Right lung (tissue), 10 donors: ENCODE measurements around the gene ANGEL1. TPM values are rescaled to one million over a fixed set of nuclear protein-coding genes. Genes with fewer than 3 reads are reported as not detected.

ENCODE experiments used
- DNase-seq, 2 donors: peaks; one replicate each; pipeline ENCODE4 v3.0.0-alpha.2; 2013
- long read RNA-seq, 8 donors: transcript quantifications; one replicate each; lab custom pipeline, GENCODE V29; 2026
- polyA plus RNA-seq, 5 donors: library from polyadenylated mRNA; unstranded; fragments of 120-200 nt; gene quantifications; one replicate each; pipeline versions ENCODE4 v1.2.1 to v1.2.3, GENCODE V29; 2013; ENCODE audit warnings: inconsistent platforms in 1 of 5, low replicate concordance in 1 of 5; ENCODE audit not compliant: insufficient read length in 5 of 5, insufficient read depth in 1 of 5

The ANGEL1 gene, protein sequence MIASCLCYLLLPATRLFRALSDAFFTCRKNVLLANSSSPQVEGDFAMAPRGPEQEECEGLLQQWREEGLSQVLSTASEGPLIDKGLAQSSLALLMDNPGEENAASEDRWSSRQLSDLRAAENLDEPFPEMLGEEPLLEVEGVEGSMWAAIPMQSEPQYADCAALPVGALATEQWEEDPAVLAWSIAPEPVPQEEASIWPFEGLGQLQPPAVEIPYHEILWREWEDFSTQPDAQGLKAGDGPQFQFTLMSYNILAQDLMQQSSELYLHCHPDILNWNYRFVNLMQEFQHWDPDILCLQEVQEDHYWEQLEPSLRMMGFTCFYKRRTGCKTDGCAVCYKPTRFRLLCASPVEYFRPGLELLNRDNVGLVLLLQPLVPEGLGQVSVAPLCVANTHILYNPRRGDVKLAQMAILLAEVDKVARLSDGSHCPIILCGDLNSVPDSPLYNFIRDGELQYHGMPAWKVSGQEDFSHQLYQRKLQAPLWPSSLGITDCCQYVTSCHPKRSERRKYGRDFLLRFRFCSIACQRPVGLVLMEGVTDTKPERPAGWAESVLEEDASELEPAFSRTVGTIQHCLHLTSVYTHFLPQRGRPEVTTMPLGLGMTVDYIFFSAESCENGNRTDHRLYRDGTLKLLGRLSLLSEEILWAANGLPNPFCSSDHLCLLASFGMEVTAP
- 10 to 100 TPM; 32.7 to 49.7 (median 39.5) TPM for polyA plus RNA-seq
- long read RNA-seq, donor 1, full-length matches to known transcripts: 3 of 3 reads
- long read RNA-seq, donor 1, partial matches to known transcripts: 0 of 3 reads
- long read RNA-seq, donor 1, other reads (novel, unspliced or antisense): 0 of 3 reads
- long read RNA-seq, donor 2: 0 reads
- long read RNA-seq, donor 3, full-length matches to known transcripts: 1 of 1 reads
- long read RNA-seq, donor 3, partial matches to known transcripts: 0 of 1 reads
- long read RNA-seq, donor 3, other reads (novel, unspliced or antisense): 0 of 1 reads
- long read RNA-seq, donor 4, full-length matches to known transcripts: 1 of 1 reads
- long read RNA-seq, donor 4, partial matches to known transcripts: 0 of 1 reads
- long read RNA-seq, donor 4, other reads (novel, unspliced or antisense): 0 of 1 reads
- long read RNA-seq, donor 5, full-length matches to known transcripts: 3 of 3 reads
- long read RNA-seq, donor 5, partial matches to known transcripts: 0 of 3 reads
- long read RNA-seq, donor 5, other reads (novel, unspliced or antisense): 0 of 3 reads
- long read RNA-seq, donor 6, full-length matches to known transcripts: 6 of 6 reads
- long read RNA-seq, donor 6, partial matches to known transcripts: 0 of 6 reads
- long read RNA-seq, donor 6, other reads (novel, unspliced or antisense): 0 of 6 reads
- long read RNA-seq, donor 7, full-length matches to known transcripts: 5 of 5 reads
- long read RNA-seq, donor 7, partial matches to known transcripts: 0 of 5 reads
- long read RNA-seq, donor 7, other reads (novel, unspliced or antisense): 0 of 5 reads
- long read RNA-seq, donor 8: 0 reads

DNA sequence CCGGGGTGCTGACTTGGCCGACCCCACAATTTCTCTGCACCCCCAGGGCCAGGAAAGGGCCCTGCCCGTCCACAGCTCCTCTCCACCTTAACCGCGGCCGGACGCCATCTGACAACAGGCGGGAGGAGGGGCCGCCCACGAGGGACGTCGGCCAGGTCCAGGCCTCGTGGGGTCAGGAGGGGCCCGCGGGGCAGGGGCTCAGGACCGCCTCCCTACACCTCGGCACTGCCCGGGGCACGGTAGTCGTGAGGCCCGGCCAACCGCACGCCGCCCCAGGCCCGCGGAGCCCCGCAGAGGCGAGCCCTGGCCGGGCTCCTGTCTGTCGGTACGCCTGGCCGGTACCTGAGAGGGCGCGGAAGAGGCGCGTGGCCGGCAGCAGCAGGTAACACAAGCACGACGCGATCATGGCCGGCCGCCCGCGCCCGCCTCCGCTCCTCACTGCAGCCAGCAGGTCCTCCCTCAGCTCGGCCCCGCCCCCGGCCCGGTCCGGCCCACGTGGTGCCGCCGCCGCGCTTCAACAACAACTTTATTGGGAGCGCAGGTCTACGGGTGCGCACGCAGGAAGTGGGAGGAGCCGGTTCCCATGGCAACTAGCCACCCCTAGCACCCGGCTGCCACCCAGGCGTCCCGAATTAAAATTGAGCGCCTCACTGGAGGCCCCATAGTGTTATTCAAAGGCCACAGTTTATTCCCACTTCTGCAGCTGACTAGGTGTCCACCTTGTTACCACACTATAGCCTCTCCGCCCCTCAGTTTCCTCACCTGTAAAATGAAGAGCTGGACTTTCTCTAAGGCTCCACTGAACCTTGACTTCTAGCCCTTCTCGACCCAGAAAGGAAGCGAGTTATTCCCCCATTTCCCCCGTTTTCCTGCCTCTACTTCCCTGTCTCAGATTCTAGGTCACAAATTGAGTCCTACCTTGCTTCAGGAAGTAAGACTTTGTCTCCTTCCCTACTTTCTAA, at the start of gene ANGEL1:
TSS of gene ANGEL1 (minus strand) at position 461 of the 962 bp plus-strand sequence. CDS start at position 406, 55 bp downstream.
- DNase-seq: peak; percentile 91 to 93

DNA sequence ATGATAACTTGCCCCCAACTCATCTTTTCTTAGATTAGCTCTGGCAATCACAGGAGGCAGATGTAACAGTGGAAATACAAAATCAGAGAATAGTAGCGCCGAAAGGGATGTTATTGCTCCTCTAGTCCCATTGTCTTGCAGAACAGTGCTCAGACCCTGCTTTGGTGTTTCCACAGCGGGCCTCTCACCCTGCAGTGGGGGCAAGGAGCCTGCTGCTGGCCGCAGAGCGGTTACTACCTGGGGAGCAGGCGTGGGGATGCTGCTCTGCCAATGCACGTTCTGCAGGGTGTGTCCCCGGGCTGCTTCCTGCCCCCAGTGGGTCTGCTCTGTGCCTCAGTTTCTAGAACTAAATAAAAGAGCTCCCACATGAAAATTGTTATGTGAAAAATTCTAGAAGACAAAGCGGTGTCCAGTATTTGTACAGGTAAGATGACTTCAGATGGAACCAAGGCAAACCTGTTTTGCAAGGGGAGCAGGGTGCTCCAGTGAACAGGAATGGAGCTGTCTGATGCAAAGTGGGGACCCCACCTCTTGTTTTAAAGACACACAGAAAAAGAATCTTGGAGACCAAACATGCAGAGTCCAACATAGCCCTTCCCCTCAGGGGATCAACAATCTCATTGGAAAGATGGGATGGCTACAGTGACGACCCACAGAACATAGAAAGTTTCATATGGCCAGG, 49.0 kb upstream of the ANGEL1 start:
- no peak for DNase-seq

DNA sequence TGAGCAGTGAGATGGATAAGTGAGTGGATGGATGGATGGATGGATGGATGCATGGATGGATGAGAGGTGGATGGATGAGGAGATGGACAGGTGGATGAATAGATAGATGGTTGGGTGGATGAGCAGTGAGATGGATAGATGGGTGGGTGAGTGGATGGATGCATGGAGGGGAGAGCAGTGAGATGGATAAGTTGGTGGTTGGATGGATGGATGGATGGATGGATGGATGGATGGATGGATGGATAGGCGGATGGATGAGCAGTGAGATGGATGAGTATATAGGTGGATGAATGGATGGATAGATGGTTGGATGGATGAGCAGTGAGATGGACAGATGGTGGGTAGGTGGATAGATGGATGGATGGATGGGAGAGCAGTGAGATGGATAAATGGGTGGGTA, 44.1 kb upstream of the ANGEL1 start:
- no peak for DNase-seq

DNA sequence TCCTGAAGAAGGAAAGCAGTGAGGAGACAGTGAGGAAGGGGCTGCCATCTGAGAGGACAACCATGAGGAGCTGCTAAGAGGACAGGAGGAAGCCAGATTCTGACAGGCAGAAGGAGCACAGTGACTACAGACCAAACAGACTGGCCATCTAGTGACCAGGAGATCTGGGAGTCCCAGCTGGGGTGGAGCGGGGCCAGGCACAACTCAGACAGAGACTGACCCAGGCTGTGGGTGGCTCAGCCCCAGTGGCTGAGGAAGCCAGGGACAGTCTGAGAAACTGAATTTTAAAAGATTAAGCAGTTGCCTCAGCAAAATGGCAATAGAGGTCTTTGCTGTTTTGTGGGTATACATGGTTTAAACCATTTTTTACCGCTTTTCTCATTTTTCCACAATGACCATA, 42.4 kb upstream of the ANGEL1 start:
- DNase-seq: no peak

DNA sequence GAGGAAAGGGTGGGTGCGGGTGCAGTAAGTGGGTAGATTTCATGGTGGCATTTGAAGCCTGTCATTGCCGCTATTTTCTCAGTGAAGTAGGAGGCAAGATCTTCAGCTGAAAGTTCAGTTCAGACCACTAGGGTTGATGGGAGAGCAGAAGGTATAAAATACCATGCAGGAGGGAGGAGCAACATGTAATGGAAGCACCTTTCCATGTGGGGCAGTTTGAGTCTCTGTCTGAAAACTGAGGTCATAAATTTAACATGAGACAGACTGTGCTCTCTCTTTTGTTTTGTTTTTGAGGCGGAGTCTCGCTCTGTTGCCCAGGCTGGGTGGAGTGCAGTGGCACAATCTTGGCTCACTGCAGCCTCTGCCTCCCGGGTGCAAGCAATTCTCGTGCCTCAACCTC, 36.2 kb upstream of the ANGEL1 start:
- DNase-seq: no peak

DNA sequence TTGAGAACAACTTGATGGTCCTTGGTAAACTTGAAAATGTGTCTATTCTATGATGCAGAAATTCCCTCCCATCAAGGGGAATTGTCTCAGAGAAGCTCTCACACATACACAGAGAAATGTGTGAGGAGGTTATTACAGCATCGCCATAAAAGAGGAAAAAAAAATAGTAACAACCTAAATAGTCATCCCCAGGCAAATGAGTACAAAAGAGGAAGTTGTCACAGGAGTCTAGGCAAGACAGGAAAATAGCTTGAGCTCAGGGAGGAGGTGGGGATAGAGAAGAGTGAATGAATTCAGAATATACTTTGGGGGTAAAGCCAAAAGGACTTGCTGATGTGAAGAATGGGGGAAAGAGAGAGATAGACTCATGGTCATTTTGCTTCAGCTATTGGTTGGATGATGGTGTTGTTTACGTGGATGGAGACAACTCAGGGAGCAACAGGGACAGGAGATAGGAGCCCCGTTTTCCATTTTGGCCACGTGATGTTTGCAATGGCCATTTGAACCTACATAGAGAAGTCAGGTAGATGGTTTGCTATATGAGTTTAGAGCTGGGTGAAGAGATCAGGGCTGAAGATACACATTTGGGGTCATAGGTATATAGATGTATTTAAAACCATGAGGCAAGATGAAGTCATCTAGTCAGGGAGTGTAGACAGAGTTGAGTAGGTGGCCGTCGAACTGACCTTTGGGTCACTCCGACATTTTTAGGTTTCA, 33.8 kb upstream of the ANGEL1 start:
- DNase-seq: no peak

DNA sequence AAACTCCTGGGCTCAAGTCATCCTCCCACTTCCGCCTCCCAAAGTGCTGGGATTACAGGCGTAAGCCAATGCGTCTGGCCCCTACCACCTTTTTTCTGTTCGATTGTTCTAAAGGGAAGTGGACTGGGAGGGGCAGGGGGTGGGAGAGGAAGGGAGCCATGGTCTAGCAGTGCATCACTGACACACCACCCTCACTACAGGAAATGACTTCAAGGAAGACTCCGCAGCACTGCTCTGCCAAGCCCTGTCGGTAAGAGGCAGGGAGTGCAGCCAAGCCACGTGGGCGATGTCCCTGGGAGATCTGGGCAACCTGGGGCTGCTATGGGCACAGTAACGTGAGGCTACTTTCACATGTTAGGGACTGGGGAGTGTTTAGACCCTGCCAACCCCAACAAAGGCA, 31.5 kb upstream of the ANGEL1 start:
- DNase-seq: no peak

DNA sequence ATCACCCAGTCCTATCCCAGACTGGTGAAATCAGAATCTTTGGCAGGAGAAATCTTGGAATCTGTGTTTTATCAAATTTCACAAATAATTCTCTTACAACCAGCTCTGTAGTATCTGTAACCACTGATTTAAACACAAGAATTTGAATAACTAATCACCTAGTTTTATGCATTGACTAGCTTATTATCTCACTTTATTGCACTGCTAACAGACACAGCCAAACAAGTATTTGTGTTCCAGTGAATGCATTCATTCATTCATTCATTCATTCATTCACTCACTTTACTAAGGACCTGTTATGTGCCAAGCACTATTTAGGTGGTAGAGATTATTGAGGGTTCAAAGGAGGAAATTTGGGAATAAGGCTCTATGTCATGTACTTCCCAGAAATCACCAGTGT, 29.7 kb upstream of the ANGEL1 start:
- DNase-seq: no peak

DNA sequence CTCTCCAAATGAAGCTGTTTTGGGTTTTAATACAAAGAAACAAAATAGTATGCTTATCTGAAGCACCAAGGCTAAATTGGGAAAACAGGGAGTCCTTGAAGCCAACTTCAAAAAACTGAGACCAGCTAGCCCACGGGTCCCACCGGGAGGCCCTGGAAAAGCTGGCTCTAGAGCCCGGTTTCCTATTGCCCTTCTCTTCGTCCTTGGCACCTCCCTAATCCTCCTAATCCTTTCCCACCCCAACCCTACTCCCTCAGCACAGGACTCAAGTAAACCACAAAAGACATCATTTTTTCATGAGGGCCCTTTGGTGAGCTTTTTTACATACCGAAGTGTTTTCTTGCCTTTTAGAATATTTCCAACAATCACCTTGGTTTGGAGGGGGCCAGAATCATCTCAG, 24.8 kb upstream of the ANGEL1 start:
- no peak for DNase-seq

DNA sequence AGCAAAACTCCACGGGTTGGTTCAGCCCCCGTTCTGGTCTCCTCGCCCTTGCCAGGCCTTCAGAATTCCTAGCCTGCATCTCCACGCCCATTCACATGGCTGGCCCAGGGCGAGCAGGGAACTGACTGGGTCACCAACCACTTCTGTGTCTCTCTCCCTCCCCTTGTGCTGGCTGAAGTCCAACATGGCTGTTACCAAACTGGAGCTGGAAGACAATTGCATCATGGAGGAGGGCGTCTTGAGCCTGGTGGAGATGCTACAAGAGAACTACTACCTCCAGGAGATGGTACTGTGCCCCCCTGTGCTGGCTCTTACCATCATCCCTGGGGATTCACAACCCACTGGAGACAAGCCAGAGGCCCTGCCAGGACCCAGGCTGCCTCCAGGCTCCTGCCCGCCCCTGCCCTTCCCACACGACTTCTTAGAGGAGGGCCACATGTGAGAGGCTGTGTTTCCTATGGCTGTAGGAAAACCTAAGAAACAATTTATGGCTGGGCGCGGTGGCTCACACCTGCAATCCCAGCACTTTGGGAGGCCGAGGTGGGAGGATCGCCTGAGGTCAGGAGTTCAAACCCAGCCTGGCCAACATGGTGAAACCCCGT, 23.4 kb upstream of the ANGEL1 start:
- DNase-seq: no peak

DNA sequence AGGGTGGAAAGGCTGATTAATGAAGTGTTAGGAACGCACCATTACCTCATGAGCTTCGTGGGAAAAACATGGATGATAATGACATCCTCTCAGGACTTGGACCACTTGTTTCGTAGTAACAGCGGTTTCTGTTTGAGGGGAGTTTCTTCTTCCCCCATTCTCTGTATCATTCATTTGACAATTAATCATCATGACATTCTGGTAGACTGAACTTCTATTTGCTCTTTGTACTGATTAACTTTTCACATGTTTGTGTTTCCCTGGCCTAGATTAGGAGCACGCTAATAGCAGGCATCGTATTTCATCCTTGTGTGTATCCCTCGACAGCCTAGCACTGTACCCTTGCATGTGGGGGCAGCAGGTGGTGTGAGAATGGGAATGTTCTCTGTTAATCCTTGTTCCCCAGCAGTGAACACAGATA, 21.6 kb upstream of the ANGEL1 start:
- DNase-seq: no peak

DNA sequence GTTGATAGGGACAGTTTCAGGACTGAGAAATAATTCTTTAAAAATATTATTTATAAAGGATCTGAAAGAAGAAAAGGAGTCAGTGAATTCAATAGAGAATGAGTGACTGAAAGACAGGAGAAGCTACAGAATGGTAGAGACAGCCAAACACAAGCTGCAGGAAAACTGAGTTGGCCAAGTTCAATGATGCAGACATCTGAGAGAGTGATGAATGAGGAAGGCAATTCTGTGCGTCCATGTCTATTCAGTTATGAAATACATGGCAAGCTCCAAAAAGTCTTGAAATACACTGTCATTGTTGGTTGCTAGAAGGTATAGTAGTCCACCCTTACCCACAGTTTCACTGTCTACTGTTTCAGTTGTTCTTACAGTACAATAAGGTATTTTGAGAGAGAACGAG, 20.3 kb upstream of the ANGEL1 start:
- DNase-seq: no peak

DNA sequence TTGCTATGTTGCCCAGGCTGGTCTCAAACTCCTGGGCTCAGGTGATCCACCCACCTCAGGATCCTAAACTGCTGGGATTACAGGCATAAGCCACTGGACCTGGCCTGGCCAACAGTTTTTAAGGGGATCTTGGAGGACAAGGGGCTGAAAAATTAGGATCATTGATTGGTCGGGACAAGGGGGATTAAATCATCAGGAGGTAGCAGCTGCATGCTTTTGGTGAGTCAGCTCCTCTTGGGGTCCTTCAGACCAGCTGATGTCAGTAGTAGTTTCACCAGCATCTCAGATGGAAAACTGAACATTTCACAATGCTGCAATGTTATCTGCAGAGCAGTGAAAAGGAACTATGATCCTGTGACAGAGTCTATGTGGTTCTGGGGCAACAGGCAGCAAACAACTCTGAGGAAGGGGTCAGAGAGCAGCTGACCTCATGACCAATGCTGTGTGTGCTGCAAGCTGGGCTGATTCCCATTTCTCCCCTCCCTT, 19.9 kb upstream of the ANGEL1 start:
- no peak for DNase-seq

DNA sequence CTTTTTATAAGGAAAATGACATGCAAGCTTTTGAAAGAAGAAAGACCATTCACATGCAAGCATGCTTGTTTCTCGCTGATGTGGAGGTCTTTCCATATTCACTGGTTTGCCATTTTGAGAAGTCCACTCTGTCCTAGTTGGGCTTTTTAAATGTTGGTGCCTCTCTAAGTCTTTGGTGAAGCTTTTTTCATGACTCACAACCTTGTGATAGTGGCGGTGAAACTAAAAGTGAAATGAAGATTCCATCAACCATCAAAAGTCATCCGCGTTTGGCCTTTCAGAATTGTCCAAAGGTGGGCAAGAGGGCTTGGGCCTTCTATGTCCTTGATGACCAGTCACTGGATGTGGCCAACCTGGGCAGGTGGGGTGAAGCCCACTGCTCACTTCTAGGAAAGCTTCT, 17.9 kb upstream of the ANGEL1 start:
- DNase-seq: no peak

DNA sequence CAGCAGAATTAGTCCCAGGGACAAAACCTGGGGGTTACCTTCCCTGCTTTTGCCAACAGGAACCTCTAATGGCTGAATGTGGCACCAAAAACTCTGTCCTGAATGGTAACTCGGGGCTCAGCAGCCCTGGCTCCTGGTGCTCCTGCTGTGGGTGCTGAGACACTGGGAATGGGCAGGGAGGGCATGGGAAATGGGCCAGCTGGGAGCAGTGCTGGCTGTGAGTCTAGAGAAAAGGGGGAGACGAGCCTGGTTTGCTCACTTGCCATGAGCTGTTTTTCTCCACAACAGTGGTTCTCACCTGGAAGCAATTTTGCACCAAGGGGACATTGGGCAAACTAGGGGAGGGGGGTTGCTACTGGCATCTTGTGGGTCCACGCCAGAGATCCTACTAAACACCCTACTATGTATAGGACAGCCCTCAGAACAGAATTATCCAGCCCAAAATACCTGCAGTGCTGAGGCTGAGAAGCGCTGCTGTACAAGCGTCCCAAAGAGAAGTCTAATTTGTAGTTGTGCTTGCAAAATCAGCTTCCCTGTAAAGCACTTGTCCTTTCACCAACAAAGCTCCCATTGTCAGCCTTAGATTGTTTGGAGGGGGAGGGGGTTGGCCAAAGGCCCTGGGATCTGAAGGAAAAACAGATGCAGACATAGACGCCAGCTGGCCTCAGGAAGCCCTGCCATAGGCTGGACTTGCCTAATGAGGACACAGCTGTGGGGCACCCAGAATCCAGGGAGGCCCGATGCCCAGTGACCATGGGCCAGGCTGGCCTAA, 17.2 kb upstream of the ANGEL1 start:
- no peak for DNase-seq

DNA sequence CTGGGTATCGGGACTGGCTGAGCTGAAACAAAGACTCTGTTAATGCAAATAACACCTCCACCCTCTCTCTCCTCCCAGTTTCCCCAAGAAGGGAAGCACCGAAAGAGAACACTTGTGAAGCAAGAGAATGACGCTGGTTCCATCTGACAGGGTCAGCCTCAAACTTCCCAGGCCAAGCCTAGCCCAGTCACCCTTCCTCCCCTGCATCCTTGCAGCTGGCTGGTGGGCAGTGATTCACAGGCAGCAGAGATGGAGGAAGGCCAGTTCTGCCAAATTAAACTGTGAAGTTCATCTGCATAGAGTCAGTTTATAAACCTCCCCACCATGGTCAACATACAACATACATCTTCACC, 16.3 kb upstream of the ANGEL1 start:
- no peak for DNase-seq

DNA sequence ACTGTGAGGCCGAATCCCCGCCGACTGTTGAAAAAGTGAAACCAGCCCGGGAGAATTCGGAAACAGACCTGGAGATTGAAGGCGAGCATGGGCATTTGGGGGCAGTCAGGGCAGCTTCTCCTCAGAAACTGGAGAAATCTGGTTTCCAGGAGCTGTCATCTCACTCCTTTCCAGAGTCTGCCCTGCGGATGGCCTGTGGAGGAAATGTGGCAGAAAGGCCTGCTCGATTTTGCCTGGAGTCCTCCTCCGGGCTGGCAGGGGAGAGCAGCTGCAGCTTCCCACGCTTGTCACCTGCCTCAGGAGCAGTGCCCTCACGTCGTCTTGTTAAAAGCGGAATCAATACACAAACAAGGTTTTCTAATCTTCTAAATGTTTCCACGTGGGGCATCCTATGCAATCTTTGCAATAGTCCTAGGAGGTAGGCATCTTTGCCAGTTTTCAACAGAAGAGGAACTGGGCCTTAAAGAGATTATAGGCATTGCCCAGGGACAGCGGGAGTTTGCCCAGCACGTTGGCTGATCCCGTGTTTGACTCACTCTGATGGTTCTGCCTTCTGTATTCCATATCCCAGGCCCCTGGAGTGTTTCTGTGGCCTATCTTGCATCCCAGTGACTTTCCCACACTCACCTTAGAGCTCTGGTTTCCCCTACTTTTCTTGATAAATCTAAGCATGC, 15.8 kb upstream of the ANGEL1 start:
- no peak for DNase-seq
